Lower leg skin (tissue), 3 donors: ENCODE measurements around the gene RBX1.

Experiments used
- POLR2A ChIP-seq, 2 donors: fragments of 450-650 bp; IDR thresholded peaks; one replicate each; pipeline ENCODE4 v1.6.1; 2016 to 2017; ENCODE audit warnings: antibody characterized with exemption in 2 of 2, mild to moderate bottlenecking in 1 of 2, moderate library complexity in 1 of 2
- TF ChIP-seq, protein P1 (sequence below), 3 donors: fragments of 450-650 bp; IDR thresholded peaks; one replicate each; pipeline ENCODE4 v1.5.1; 2016; ENCODE audit warnings: antibody characterized with exemption in 3 of 3, mild to moderate bottlenecking in 3 of 3, moderate library complexity in 2 of 3

DNA sequence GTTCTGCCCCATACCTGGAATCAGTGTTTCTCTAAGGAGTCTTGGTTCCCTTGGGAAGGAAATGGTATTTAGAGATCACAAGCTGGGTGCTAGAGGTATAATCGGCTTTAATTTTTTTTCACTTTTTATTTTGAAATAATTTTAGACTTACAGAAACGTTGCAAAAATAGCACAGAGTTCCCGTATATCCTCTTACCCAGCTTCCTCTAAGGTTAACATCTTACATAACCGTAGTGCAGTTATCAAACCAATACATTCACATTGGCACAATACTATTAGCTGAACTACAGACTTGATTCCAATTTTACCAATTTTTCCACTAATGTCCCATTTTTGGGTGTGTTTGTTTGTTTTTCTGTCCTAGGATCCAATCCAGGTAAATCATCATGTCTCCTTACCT, 63.8 kb downstream of the RBX1 start:
- TF ChIP-seq, protein P1, sequence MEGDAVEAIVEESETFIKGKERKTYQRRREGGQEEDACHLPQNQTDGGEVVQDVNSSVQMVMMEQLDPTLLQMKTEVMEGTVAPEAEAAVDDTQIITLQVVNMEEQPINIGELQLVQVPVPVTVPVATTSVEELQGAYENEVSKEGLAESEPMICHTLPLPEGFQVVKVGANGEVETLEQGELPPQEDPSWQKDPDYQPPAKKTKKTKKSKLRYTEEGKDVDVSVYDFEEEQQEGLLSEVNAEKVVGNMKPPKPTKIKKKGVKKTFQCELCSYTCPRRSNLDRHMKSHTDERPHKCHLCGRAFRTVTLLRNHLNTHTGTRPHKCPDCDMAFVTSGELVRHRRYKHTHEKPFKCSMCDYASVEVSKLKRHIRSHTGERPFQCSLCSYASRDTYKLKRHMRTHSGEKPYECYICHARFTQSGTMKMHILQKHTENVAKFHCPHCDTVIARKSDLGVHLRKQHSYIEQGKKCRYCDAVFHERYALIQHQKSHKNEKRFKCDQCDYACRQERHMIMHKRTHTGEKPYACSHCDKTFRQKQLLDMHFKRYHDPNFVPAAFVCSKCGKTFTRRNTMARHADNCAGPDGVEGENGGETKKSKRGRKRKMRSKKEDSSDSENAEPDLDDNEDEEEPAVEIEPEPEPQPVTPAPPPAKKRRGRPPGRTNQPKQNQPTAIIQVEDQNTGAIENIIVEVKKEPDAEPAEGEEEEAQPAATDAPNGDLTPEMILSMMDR (IDR thresholded peaks at IDR 0.05), result no peak
- TF ChIP-seq POLR2A (IDR thresholded peaks at IDR 0.05), result no peak
